Measurements from ENCODE around the gene SNX1.

DNA sequence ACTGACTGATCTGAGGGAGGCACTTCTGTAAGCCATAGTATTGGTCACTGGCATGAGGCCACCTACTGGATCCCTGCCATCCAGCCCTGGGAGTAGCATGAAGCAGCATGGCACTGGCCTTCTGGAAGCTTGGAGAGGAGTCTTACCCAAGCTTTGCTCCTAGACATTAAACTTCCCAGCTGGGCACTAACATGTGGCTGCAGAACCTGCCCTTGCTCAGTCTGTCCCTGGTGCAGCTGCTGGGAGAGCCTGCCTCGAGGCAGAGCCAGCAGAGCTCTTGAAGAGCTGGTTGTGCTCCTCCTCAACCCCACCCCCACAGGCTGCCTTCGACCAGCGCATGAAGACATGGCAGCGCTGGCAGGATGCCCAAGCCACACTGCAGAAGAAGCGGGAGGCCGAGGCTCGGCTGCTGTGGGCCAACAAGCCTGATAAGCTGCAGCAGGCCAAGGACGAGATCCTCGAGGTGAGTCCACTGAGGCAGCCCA is 38.6 kb downstream of the SNX1 start:
- TF ChIP-seq EZH2 (IDR thresholded peaks at IDR 0.05; ENCODE audit: insufficient read depth, low read length) = no peak
- TF ChIP-seq, protein P1, sequence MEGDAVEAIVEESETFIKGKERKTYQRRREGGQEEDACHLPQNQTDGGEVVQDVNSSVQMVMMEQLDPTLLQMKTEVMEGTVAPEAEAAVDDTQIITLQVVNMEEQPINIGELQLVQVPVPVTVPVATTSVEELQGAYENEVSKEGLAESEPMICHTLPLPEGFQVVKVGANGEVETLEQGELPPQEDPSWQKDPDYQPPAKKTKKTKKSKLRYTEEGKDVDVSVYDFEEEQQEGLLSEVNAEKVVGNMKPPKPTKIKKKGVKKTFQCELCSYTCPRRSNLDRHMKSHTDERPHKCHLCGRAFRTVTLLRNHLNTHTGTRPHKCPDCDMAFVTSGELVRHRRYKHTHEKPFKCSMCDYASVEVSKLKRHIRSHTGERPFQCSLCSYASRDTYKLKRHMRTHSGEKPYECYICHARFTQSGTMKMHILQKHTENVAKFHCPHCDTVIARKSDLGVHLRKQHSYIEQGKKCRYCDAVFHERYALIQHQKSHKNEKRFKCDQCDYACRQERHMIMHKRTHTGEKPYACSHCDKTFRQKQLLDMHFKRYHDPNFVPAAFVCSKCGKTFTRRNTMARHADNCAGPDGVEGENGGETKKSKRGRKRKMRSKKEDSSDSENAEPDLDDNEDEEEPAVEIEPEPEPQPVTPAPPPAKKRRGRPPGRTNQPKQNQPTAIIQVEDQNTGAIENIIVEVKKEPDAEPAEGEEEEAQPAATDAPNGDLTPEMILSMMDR (IDR thresholded peaks at IDR 0.05; ENCODE audit: insufficient read depth, low read depth, low read length) = no peak

Measured in astrocyte (in vitro differentiated cells and primary cell).